Stimulated activated CD4-positive, alpha-beta T cell treated with anti-CD3 and anti-CD28 coated beads, Interleukin-1b, Interleukin-23, amount 100 ng/mL, for 24 hours (primary cell): Measurements from ENCODE around the gene FNDC10.

Experiments used
- DNase-seq, 4 experiments: peaks; one replicate each; pipeline ENCODE4 v3.0.0-alpha.2; 2020; ENCODE audit warnings: low read depth in 4 of 4, low spot score in 1 of 4

Gene FNDC10

GRCh38 chr1:1550087-1550486 is 49.8 kb downstream of the FNDC10 start:
- no peak for DNase-seq

GRCh38 chr1:1548591-1548990 is 51.3 kb downstream of the FNDC10 start:
- DNase-seq, result no peak
